22Rv1 (cell line): ENCODE results near the gene ERICH6.

Source experiments
- H3K27ac ChIP-seq: fragments of 450-650 bp; 2 replicates; pipeline ENCODE4 v1.5.1; 2017
- CTCF ChIP-seq: fragments of 450-650 bp; IDR thresholded peaks from 2 replicates; pipeline ENCODE4 v1.5.1; 2017; ENCODE audit warnings: mild to moderate bottlenecking
- ZFX ChIP-seq: fragments of 450-650 bp; IDR thresholded peaks from 2 replicates; pipeline ENCODE4 v1.6.1; 2017; ENCODE audit warnings: antibody characterized with exemption, borderline replicate concordance

The ERICH6 gene

DNA sequence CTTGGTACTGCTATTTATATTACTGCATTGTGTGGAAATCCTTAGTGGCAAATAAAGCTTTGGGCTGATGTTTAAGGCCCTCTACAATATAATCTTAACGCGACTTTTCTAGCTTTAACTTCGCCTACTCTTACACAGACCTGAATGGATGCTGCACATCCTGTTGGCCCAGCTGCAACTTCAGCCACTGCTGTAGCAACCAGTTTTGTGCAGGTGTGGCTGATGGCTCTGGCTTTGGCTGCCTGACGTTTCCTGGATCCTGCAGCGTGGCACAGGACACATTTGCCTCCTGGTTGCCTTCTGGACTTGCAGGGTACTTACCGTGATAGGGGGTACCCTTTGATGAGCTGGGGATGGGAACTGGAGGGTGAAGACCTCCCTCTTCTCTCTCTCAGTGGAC lies 20.2 kb upstream of the ERICH6 start:
- H3K27ac ChIP-seq: no peak overlapping the region
- no peak for TF ChIP-seq CTCF
- no peak for TF ChIP-seq ZFX

- H3K27ac ChIP-seq: no peak overlapping the region
- TF ChIP-seq ZFX (no peak), CTCF (no peak)
Observed at GRCh38 chr3:150722267-150722666, 18.5 kb upstream of the ERICH6 start.

DNA sequence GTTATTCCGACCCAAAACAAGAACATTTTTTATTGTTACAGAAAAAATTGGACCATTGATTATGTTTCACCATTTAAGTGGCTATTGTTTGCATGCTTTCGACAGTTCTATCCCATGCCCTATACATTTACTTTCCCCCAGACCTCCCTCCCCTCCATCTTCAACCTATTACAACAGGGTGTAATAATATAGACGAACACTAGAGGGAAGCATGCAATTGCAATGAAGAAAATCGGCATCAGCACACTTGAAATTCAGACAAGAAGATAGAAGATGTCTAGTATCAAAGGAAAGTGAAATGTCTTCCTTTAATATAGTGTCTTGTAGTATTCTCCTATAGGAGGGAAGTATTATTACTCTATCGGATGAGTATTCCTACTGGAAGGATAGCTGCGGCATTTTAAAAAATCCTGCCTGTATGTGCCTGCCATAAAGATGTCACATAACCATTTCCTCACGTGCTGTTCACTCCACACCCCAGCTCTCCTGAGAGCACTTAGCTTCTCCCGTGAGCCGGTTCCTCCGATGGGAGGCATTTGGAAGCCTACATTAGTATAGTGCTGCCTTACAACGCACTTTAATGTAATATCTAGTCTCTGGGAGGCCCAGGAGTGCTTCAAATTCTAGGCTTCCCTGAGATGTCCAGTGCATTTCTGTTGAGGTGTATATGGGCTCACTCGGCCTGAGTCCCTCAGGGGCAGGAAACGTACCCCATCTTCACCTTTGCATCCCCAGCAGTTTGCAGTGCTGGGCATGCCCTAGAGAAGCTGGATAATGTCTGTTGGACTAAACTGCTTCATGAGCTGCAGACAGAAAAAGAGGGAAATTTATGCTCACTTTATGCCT lies 17.8 kb upstream of the ERICH6 start:
- no peak for TF ChIP-seq ZFX
- TF ChIP-seq CTCF: peak; percentile 89
- H3K27ac ChIP-seq: no peak overlapping the region

DNA sequence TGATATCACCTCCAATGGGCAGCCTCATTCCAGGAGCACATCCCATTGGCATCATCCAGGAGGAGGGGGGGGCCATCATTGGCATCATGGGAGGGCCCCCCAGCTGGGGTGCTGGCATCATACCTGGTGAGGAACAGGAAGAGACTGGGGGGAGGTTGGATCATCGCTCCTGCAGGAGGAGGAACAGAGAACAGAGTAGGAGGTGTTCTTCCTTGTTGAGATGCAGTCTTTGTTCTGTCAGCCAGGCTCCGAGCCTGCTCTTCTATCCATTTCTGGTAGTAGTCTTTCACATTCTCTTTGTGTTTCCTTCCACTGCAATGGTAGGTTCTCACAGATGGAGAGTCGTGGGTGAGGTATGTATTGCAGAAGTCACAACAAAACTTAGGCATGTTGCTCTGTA lies 16.7 kb upstream of the ERICH6 start:
- H3K27ac ChIP-seq: no peak overlapping the region
- TF ChIP-seq CTCF (no peak), ZFX (no peak)

- TF ChIP-seq CTCF: no peak
- H3K27ac ChIP-seq: no peak overlapping the region
Observed at GRCh38 chr3:150710097-150710496, 6.4 kb upstream of the ERICH6 start.

- no peak for TF ChIP-seq ZFX
- TF ChIP-seq CTCF: no peak
- H3K27ac ChIP-seq: peak overlapping the region; percentile 61; the same call in 1 of the 2 replicates
Observed at GRCh38 chr3:150703299-150703755, 393 bp downstream of the ERICH6 start.

DNA sequence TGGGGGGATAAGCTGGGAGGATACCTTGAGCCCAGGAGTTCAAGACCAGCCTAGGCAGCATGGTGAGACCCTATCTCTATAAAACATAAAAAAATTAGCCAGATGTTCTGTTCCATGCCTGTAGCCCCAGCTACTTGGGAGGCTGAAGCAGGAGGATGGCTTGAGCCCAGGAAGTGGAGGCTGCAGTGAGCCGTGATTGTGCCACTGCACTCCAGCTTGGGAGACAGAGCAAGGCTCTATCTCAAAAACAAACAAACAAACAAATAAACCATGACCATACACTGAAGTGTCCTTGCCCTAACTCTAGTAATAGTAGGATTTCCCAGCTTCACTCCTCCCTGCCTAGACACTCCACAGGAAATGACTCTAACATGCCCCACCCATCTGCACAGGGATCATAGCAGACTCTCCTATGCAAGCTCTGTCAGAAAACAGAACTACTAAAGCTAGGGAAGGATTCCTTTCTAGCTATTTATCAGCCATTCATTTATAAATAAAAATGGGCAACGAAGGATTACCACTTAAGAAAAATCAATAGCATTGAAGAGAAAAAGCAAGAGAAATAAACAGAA lies 4.6 kb downstream of the ERICH6 start:
- TF ChIP-seq ZFX (no peak), CTCF (no peak)
- no peak overlapping the region for H3K27ac ChIP-seq
